MCF 10A (cell line): Measurements from ENCODE around the gene MYO5C. TPM values are rescaled to one million over a fixed set of nuclear protein-coding genes. Genes with fewer than 3 reads are reported as not detected.
"Not testable (repeated sequence)": the region's sequence is repeated elsewhere in the genome, so short reads cannot be mapped to it uniquely, and the experiment has no call there.

ENCODE experiments used
- BruUV-seq: library from RNA; stranded (reverse); fragments of 400-500 nt; replicated peaks from 2 replicates; lab custom pipeline; 2021; lab: Mats Ljungman, UMichigan
- CTCF ChIA-PET: fragments of 300-600 bp; sonication (Branson Sonifier 250); formaldehyde crosslinking; extraction: SDS; loops from one replicate; lab custom pipeline; 2021; ENCODE audit warnings: antibody characterized with exemption, inconsistent platforms; lab: Yijun Ruan, JAX
- POLR2A ChIA-PET: fragments of 300-600, 350-650 bp; sonication (Branson Sonifier 250); formaldehyde crosslinking; extraction: SDS; loops from one replicate; lab custom pipeline; 2020; ENCODE audit warnings: antibody characterized with exemption, inconsistent platforms; lab: Yijun Ruan, JAX
- DNase-seq: peaks from one replicate; pipeline ENCODE4 v3.0.0-alpha.2; 2018; ENCODE audit not compliant: unreplicated experiment
- H3K27ac Mint-ChIP-seq: one replicate; pipeline ENCODE4 v1.8.0; 2022; ENCODE audit warnings: mild to moderate bottlenecking, low read depth, mixed read lengths; ENCODE audit not compliant: unreplicated experiment
- H3K27me3 Mint-ChIP-seq: one replicate; pipeline ENCODE4 v1.8.0; 2022; ENCODE audit warnings: mixed read lengths; ENCODE audit not compliant: insufficient read depth, unreplicated experiment
- H3K36me3 Mint-ChIP-seq: one replicate; pipeline ENCODE4 v1.8.0; 2022; ENCODE audit warnings: mild to moderate bottlenecking, moderate library complexity, mixed read lengths; ENCODE audit not compliant: insufficient read depth, unreplicated experiment
- H3K4me1 Mint-ChIP-seq: one replicate; pipeline ENCODE4 v1.8.0; 2022; ENCODE audit warnings: mixed read lengths; ENCODE audit not compliant: insufficient read depth, unreplicated experiment
- H3K4me3 Mint-ChIP-seq: one replicate; pipeline ENCODE4 v1.8.0; 2022; ENCODE audit warnings: mild to moderate bottlenecking, moderate library complexity, mixed read lengths; ENCODE audit not compliant: unreplicated experiment
- H3K9me3 Mint-ChIP-seq: one replicate; pipeline ENCODE4 v1.8.0; 2022; ENCODE audit warnings: mixed read lengths; ENCODE audit not compliant: unreplicated experiment
- CTCF ChIP-seq: fragments of 200-600 bp; IDR thresholded peaks from one replicate; pipeline ENCODE4 v1.8.0; 2022; ENCODE audit warnings: antibody characterized with exemption, mild to moderate bottlenecking; ENCODE audit not compliant: unreplicated experiment
- intact Hi-C: fragments of 100-400 bp; cut with micrococcal nuclease; formaldehyde crosslinking; loops from 2 replicates; pipeline ENCODE4 v1.14.1; 2022
- total RNA-seq: library from RNA; stranded (reverse); gene quantifications from 2 replicates; pipeline ENCODE4 v1.2.3, GENCODE V29; 2022

MYO5C gene
- total RNA-seq, 1 experiment from 2014 or later = 29.4 TPM

DNA sequence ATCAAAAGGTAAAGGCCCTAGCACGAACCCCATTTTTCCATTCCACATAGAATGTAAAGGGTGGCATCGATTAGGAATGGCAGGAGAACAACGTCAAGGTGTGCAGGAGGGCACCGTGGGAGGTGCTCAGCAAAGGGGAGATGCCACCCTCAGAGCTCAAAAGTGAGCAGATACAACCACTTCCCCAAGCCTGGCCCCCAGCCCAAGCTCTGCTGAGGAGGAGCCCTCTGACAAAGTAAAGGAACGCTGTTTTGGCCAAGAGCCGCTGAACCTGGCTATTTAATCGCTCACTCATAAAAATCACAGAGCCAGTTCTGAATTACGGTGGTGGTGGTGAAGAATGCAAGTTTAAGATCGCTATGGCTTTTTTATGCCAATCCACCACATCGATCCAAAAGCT lies 116.8 kb downstream of the MYO5C start:
- H3K27ac Mint-ChIP-seq = peak overlapping the region; percentile 93
- peak overlapping the region; percentile 81 for H3K4me3 Mint-ChIP-seq
- H3K36me3 Mint-ChIP-seq = no peaks in the 10 kb centered on the region
- BruUV-seq = TSS peak; percentile 57
- CTCF ChIA-PET = interaction anchor here (0.6 to 1.4 kb wide), 7 partner anchors 9 to 426 kb away, joined by 3 to 5 read pairs (median 3); no protein-coding TSS in a partner anchor
- peaks cover 10% of the 10 kb centered on the region for H3K4me1 Mint-ChIP-seq
- no peak for DNase-seq
- no peaks in the 10 kb centered on the region for H3K9me3 Mint-ChIP-seq
- POLR2A ChIA-PET = interaction anchor here (0.6 to 2.8 kb wide), 29 partner anchors 8 to 556 kb away, joined by 3 to 22 read pairs (median 6); partner anchors contain the start of genes LEO1 and TMOD3
- no peaks in the 10 kb centered on the region for H3K27me3 Mint-ChIP-seq
- intact Hi-C loops = loop anchor here (5.0 kb wide), 1 partner anchor 156 kb away; no protein-coding TSS in a partner anchor
- no peak for TF ChIP-seq CTCF

GRCh38 chr15:52172869-52173268 lies 122.7 kb downstream of the MYO5C start:
- ChIA-PET POLR2A (interaction anchor here (1.1 kb wide), 1 partner anchor 12 kb away, joined by 3 read pairs; no protein-coding TSS in a partner anchor), CTCF (interaction anchor here (0.6 to 0.7 kb wide), 3 partner anchors 53 to 96 kb away, joined by 3 to 4 read pairs (median 3); no protein-coding TSS in a partner anchor)
- Mint-ChIP-seq H3K36me3 (no peaks in the 10 kb centered on the region), H3K27me3 (no peaks in the 10 kb centered on the region), H3K4me1 (peaks cover 11% of the 10 kb centered on the region), H3K27ac (no peak overlapping the region), H3K9me3 (no peaks in the 10 kb centered on the region), H3K4me3 (no peak overlapping the region)
- no peak for TF ChIP-seq CTCF
- no peak for DNase-seq
- BruUV-seq = no TSS peak
- intact Hi-C loops = no loop called here

GRCh38 chr15:52171807-52172206 lies 123.8 kb downstream of the MYO5C start:
- Mint-ChIP-seq H3K27ac (no peak overlapping the region), H3K4me1 (peaks cover 10% of the 10 kb centered on the region), H3K36me3 (peaks cover 4% of the 10 kb centered on the region), H3K4me3 (no peak overlapping the region), H3K27me3 (no peaks in the 10 kb centered on the region), H3K9me3 (no peaks in the 10 kb centered on the region)
- CTCF ChIA-PET = interaction anchor here (0.6 to 2.1 kb wide), 3 partner anchors 12 to 179 kb away, joined by 3 to 11 read pairs (median 4); no protein-coding TSS in a partner anchor
- POLR2A ChIA-PET = interaction anchor here (1.1 to 1.2 kb wide), 2 partner anchors 11 to 102 kb away, joined by 3 to 5 read pairs; no protein-coding TSS in a partner anchor
- TF ChIP-seq CTCF = no peak
- BruUV-seq = no TSS peak
- intact Hi-C loops = no loop called here
- no peak for DNase-seq

GRCh38 chr15:52171386-52171785 lies 124.2 kb downstream of the MYO5C start:
- Mint-ChIP-seq H3K9me3 (no peaks in the 10 kb centered on the region), H3K27me3 (no peaks in the 10 kb centered on the region), H3K4me3 (no peak overlapping the region), H3K36me3 (peaks cover 4% of the 10 kb centered on the region), H3K4me1 (peaks cover 6% of the 10 kb centered on the region), H3K27ac (no peak overlapping the region)
- ChIA-PET CTCF (interaction anchor here (0.6 to 2.1 kb wide), 3 partner anchors 13 to 293 kb away, joined by 3 to 11 read pairs (median 4); no protein-coding TSS in a partner anchor), POLR2A (interaction anchor here (1.2 kb wide), 2 partner anchors 102 to 200 kb away, joined by 3 to 5 read pairs; partner anchors contain the start of gene LEO1)
- TF ChIP-seq CTCF = no peak
- BruUV-seq = no TSS peak
- intact Hi-C loops = no loop called here
- DNase-seq = no peak

DNA sequence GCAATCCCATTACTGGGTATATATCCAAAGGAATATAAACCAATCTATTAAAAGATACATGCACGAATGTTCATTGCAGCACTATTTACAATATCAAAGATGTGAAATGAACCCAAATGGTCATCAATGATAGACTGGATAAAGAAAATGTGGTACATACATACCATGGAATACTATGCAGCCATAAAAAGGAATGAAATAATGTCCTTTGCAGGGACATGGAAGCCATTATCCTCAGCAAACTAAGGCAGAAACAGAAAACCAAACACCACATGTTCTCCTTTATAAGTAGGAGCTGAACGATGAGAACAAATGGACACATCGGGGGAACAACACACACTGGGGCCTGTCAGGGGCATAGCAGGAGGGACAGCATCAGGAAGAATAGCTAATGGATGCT lies 125.4 kb downstream of the MYO5C start:
- H3K27ac Mint-ChIP-seq, H3K9me3 Mint-ChIP-seq, H3K4me3 Mint-ChIP-seq, intact Hi-C loops, H3K27me3 Mint-ChIP-seq, H3K36me3 Mint-ChIP-seq, DNase-seq, BruUV-seq: not testable (repeated sequence)
- CTCF ChIA-PET = interaction anchor here (0.6 to 2.1 kb wide), 4 partner anchors 8 to 675 kb away, joined by 4 to 11 read pairs (median 4); no protein-coding TSS in a partner anchor
- POLR2A ChIA-PET = interaction anchor here (0.6 to 1.6 kb wide), 4 partner anchors 9 to 251 kb away, joined by 3 to 6 read pairs (median 4); partner anchors contain the start of gene LEO1
- peaks cover 12% of the 10 kb centered on the region for H3K4me1 Mint-ChIP-seq
